Liver (tissue), 9 donors: ENCODE results near the gene ZNF862. TPM values are rescaled to one million over a fixed set of nuclear protein-coding genes. Genes with fewer than 3 reads are reported as not detected.

Experiments used
- DNase-seq: peaks from one replicate; pipeline ENCODE4 v3.0.0-alpha.2; 2017; ENCODE audit warnings: low spot score
- H3K27ac ChIP-seq, 2 donors: one replicate each; pipeline ENCODE4 v1.7.0; 2013; ENCODE audit warnings: inconsistent platforms in 2 of 2, low read length in 2 of 2, control low read depth in 1 of 2, low read depth in 1 of 2, mild to moderate bottlenecking in 1 of 2
- H3K27me3 ChIP-seq, 4 donors: one replicate each; pipeline versions ENCODE4 v1.6.1 to v1.7.0; 2013; ENCODE audit warnings: low read length in 3 of 4, inconsistent platforms in 1 of 4, mild to moderate bottlenecking in 1 of 4, moderate library complexity in 1 of 4; ENCODE audit not compliant: control insufficient read depth in 4 of 4, insufficient read depth in 4 of 4
- H3K36me3 ChIP-seq, 4 donors: one replicate each; pipeline versions ENCODE4 v1.6.1 to v1.7.0; 2013; ENCODE audit warnings: low read length in 3 of 4, mild to moderate bottlenecking in 3 of 4, low read depth in 1 of 4, moderate library complexity in 1 of 4; ENCODE audit not compliant: control insufficient read depth in 4 of 4, insufficient read depth in 3 of 4
- H3K4me1 ChIP-seq, 4 donors: one replicate each; pipeline versions ENCODE4 v1.6.1 to v1.7.0; 2013; ENCODE audit warnings: low read length in 3 of 4, mild to moderate bottlenecking in 3 of 4, moderate library complexity in 1 of 4; ENCODE audit not compliant: control insufficient read depth in 4 of 4, insufficient read depth in 4 of 4
- H3K4me3 ChIP-seq, 3 donors: one replicate each; pipeline versions ENCODE4 v1.6.1 to v1.7.0; 2013; ENCODE audit warnings: low read length in 3 of 3, control low read depth in 1 of 3, low read depth in 1 of 3, mild to moderate bottlenecking in 1 of 3
- H3K9ac ChIP-seq, 2 donors: one replicate each; pipeline ENCODE4 v1.7.0; 2013; ENCODE audit warnings: low read length in 2 of 2, mild to moderate bottlenecking in 2 of 2, moderate library complexity in 2 of 2, control low read depth in 1 of 2, low read depth in 1 of 2
- H3K9me3 ChIP-seq, 4 donors: one replicate each; pipeline versions ENCODE4 v1.6.1 to v1.7.0; 2013; ENCODE audit warnings: low read length in 3 of 4; ENCODE audit not compliant: control insufficient read depth in 4 of 4
- EGR1 ChIP-seq, 2 donors: IDR thresholded peaks; 2 replicates each; pipeline ENCODE4 v1.6.1; 2016 to 2018; ENCODE audit warnings: antibody characterized with exemption in 2 of 2, low read depth in 2 of 2
- FOXA1 ChIP-seq: IDR thresholded peaks from 2 replicates; pipeline ENCODE4 v1.6.1; 2016; ENCODE audit warnings: antibody characterized with exemption
- FOXA2 ChIP-seq: IDR thresholded peaks from 2 replicates; pipeline ENCODE4 v1.6.1; 2016; ENCODE audit warnings: antibody characterized with exemption
- GABPA ChIP-seq, 2 donors: IDR thresholded peaks in 1 of 2; conservative IDR thresholded peaks in 1 of 2; 2 replicates each; pipeline ENCODE4 v1.6.1; 2016; ENCODE audit warnings: antibody characterized with exemption in 2 of 2, mild to moderate bottlenecking in 1 of 2, moderate library complexity in 1 of 2
- HNF4A ChIP-seq, 2 donors: conservative IDR thresholded peaks; 2 replicates each; pipeline ENCODE4 v1.6.1; 2016; ENCODE audit warnings: antibody characterized with exemption in 2 of 2, mild to moderate bottlenecking in 2 of 2
- HNF4G ChIP-seq: IDR thresholded peaks from 2 replicates; pipeline ENCODE4 v1.6.1; 2016; ENCODE audit warnings: antibody characterized with exemption
- JUND ChIP-seq, 2 donors: IDR thresholded peaks; 2 replicates each; pipeline ENCODE4 v1.6.1; 2016; ENCODE audit warnings: antibody characterized with exemption in 2 of 2
- NR2F2 ChIP-seq: IDR thresholded peaks from 2 replicates; pipeline ENCODE4 v1.6.1; 2016; ENCODE audit warnings: antibody characterized with exemption
- RAD21 ChIP-seq, 2 donors: IDR thresholded peaks; 2 replicates each; pipeline ENCODE4 v1.6.1; 2016; ENCODE audit warnings: antibody characterized with exemption in 2 of 2, mild to moderate bottlenecking in 2 of 2
- RXRA ChIP-seq, 2 donors: IDR thresholded peaks; 2 replicates each; pipeline ENCODE4 v1.6.1; 2017 to 2018; ENCODE audit warnings: antibody characterized with exemption in 2 of 2, mild to moderate bottlenecking in 1 of 2
- SP1 ChIP-seq: IDR thresholded peaks from 2 replicates; pipeline ENCODE4 v1.6.1; 2018; ENCODE audit warnings: antibody characterized with exemption, mild to moderate bottlenecking
- TAF1 ChIP-seq: conservative IDR thresholded peaks from 2 replicates; pipeline ENCODE4 v1.6.1; 2016; ENCODE audit warnings: antibody characterized with exemption, mild to moderate bottlenecking
- YY1 ChIP-seq: IDR thresholded peaks from 2 replicates; pipeline ENCODE4 v1.6.1; 2016; ENCODE audit warnings: antibody characterized with exemption, mild to moderate bottlenecking
- WGBS: extraction: QIAGEN DNeasy Blood & Tissue Kit; methylation state at CpG from one replicate; pipeline ENCODE4 v1.1.7; 2013; 5-methylcytosine and 5-hydroxymethylcytosine counted together
- polyA plus RNA-seq, 2 donors: library from polyadenylated mRNA; stranded (reverse) in 1 of 2; unstranded in 1 of 2; fragments of 200-250 nt in 1 of 2; fragments of >200 nt in 1 of 2; fragmentation: Nextera tagmentation in 1 of 2; extraction: Ambion mirVana in 1 of 2; gene quantifications; one replicate each; pipeline versions ENCODE4 v1.2.1 to v1.2.3, GENCODE V29; 2013 to 2015
- total RNA-seq, 2 donors: library from RNA; depleted of rRNA; stranded (reverse); fragments of >200 nt; gene quantifications; one replicate each; pipeline ENCODE4 v1.2.3, GENCODE V29; 2014
- TF ChIP-seq, protein P1 (sequence below): IDR thresholded peaks from 2 replicates; pipeline ENCODE4 v1.6.1; 2016; ENCODE audit warnings: antibody characterized with exemption
- TF ChIP-seq, protein P2 (sequence below): IDR thresholded peaks from 2 replicates; pipeline ENCODE4 v1.6.1; 2016; ENCODE audit warnings: antibody characterized with exemption, mild to moderate bottlenecking
- TF ChIP-seq, protein P3 (sequence below): IDR thresholded peaks from 2 replicates; pipeline ENCODE4 v1.6.1; 2016; ENCODE audit warnings: antibody characterized with exemption
- TF ChIP-seq, protein P4 (sequence below): IDR thresholded peaks from 2 replicates; pipeline ENCODE4 v1.6.1; 2016; ENCODE audit warnings: antibody characterized with exemption
- TF ChIP-seq, protein P5 (sequence below): fragments of 150-350 bp; IDR thresholded peaks from 2 replicates; pipeline ENCODE4 v1.5.1; 2017; ENCODE audit warnings: improper control_type of control experiment, low read depth, low read length; ENCODE audit not compliant: missing input control
- donor health status: healthy.
- donor health status: healthy.
- donor health status: healthy.
- donor health status: healthy.
- donor health status: healthy.

Gene ZNF862
- total and polyA plus RNA-seq, 4 donors, result 1.9 to 9.4 (median 3.8) TPM

DNA sequence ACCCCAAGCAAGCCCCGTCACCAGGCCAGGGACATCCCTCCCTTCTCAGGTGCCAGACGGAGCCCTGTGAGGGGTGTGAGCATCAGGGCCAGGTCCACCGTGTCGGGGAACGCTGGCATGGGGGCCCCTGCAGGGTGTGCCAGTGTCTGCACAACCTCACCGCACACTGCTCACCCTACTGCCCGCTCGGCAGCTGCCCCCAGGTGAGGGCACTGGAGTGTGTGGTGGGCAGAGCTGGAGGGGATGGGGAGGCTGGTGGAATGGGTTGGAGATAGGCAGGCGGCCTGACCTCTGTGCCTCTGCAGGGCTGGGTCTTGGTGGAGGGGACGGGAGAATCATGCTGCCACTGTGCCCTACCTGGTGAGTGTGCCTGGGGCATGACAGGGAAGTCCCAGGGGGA, 44.9 kb upstream of the ZNF862 start:
- TF ChIP-seq HNF4A (conservative IDR thresholded peaks at IDR 0.05) (no peak), RAD21 (IDR thresholded peaks at IDR 0.05) (no peak), YY1 (no peak), NR2F2 (no peak), FOXA1 (no peak), HNF4G (no peak), GABPA (IDR thresholded peaks at IDR 0.05 in 1 of 2, conservative IDR thresholded peaks at IDR 0.05 in 1 of 2) (no peak), EGR1 (IDR thresholded peaks at IDR 0.05; ENCODE audit: low read depth in 2 of 2) (no peak), FOXA2 (no peak), RXRA (IDR thresholded peaks at IDR 0.05) (no peak), SP1 (no peak), TAF1 (no peak), JUND (IDR thresholded peaks at IDR 0.05) (no peak)
- TF ChIP-seq, protein P1, sequence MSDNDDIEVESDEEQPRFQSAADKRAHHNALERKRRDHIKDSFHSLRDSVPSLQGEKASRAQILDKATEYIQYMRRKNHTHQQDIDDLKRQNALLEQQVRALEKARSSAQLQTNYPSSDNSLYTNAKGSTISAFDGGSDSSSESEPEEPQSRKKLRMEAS, result no peak
- TF ChIP-seq, protein P2, sequence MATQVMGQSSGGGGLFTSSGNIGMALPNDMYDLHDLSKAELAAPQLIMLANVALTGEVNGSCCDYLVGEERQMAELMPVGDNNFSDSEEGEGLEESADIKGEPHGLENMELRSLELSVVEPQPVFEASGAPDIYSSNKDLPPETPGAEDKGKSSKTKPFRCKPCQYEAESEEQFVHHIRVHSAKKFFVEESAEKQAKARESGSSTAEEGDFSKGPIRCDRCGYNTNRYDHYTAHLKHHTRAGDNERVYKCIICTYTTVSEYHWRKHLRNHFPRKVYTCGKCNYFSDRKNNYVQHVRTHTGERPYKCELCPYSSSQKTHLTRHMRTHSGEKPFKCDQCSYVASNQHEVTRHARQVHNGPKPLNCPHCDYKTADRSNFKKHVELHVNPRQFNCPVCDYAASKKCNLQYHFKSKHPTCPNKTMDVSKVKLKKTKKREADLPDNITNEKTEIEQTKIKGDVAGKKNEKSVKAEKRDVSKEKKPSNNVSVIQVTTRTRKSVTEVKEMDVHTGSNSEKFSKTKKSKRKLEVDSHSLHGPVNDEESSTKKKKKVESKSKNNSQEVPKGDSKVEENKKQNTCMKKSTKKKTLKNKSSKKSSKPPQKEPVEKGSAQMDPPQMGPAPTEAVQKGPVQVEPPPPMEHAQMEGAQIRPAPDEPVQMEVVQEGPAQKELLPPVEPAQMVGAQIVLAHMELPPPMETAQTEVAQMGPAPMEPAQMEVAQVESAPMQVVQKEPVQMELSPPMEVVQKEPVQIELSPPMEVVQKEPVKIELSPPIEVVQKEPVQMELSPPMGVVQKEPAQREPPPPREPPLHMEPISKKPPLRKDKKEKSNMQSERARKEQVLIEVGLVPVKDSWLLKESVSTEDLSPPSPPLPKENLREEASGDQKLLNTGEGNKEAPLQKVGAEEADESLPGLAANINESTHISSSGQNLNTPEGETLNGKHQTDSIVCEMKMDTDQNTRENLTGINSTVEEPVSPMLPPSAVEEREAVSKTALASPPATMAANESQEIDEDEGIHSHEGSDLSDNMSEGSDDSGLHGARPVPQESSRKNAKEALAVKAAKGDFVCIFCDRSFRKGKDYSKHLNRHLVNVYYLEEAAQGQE, result no peak
- TF ChIP-seq, protein P3, sequence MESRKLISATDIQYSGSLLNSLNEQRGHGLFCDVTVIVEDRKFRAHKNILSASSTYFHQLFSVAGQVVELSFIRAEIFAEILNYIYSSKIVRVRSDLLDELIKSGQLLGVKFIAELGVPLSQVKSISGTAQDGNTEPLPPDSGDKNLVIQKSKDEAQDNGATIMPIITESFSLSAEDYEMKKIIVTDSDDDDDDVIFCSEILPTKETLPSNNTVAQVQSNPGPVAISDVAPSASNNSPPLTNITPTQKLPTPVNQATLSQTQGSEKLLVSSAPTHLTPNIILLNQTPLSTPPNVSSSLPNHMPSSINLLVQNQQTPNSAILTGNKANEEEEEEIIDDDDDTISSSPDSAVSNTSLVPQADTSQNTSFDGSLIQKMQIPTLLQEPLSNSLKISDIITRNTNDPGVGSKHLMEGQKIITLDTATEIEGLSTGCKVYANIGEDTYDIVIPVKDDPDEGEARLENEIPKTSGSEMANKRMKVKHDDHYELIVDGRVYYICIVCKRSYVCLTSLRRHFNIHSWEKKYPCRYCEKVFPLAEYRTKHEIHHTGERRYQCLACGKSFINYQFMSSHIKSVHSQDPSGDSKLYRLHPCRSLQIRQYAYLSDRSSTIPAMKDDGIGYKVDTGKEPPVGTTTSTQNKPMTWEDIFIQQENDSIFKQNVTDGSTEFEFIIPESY, result no peak
- TF ChIP-seq, protein P4, sequence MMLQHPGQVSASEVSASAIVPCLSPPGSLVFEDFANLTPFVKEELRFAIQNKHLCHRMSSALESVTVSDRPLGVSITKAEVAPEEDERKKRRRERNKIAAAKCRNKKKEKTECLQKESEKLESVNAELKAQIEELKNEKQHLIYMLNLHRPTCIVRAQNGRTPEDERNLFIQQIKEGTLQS, result no peak
- TF ChIP-seq, protein P5, sequence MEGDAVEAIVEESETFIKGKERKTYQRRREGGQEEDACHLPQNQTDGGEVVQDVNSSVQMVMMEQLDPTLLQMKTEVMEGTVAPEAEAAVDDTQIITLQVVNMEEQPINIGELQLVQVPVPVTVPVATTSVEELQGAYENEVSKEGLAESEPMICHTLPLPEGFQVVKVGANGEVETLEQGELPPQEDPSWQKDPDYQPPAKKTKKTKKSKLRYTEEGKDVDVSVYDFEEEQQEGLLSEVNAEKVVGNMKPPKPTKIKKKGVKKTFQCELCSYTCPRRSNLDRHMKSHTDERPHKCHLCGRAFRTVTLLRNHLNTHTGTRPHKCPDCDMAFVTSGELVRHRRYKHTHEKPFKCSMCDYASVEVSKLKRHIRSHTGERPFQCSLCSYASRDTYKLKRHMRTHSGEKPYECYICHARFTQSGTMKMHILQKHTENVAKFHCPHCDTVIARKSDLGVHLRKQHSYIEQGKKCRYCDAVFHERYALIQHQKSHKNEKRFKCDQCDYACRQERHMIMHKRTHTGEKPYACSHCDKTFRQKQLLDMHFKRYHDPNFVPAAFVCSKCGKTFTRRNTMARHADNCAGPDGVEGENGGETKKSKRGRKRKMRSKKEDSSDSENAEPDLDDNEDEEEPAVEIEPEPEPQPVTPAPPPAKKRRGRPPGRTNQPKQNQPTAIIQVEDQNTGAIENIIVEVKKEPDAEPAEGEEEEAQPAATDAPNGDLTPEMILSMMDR, result no peak

More for the DNA sequence above, 44.9 kb upstream of the ZNF862 start:
- H3K36me3 ChIP-seq, result no peaks in the 10 kb centered on the region
- no peak overlapping the region for H3K27ac ChIP-seq
- 91% methylated on average over 10 of the region's 10 CpGs for WGBS
- H3K9ac ChIP-seq, result no peak overlapping the region
- no peaks in the 10 kb centered on the region for H3K9me3 ChIP-seq
- no peaks in the 10 kb centered on the region for H3K27me3 ChIP-seq
- DNase-seq, result no peak
- H3K4me3 ChIP-seq, result no peak overlapping the region
- peaks cover 9 to 15% (median 13%) of the 10 kb centered on the region in 4 donors for H3K4me1 ChIP-seq
